DND-41 (cell line): Measurements from ENCODE around the gene PIP4P1.

ENCODE experiments used
- EZH2 ChIP-seq: IDR thresholded peaks from 3 replicates; pipeline ENCODE4 v1.6.1; 2012; ENCODE audit warnings: borderline replicate concordance, low read depth, mild to moderate bottlenecking, moderate library complexity, low read length, inconsistent platforms; ENCODE audit not compliant: severe bottlenecking
- TF ChIP-seq, protein P1 (sequence below): IDR thresholded peaks from 2 replicates; pipeline ENCODE4 v1.5.1; 2012; ENCODE audit warnings: borderline replicate concordance, low read length, moderate library complexity, mild to moderate bottlenecking; ENCODE audit not compliant: poor library complexity, severe bottlenecking; ENCODE audit errors: extremely low read depth

DNA sequence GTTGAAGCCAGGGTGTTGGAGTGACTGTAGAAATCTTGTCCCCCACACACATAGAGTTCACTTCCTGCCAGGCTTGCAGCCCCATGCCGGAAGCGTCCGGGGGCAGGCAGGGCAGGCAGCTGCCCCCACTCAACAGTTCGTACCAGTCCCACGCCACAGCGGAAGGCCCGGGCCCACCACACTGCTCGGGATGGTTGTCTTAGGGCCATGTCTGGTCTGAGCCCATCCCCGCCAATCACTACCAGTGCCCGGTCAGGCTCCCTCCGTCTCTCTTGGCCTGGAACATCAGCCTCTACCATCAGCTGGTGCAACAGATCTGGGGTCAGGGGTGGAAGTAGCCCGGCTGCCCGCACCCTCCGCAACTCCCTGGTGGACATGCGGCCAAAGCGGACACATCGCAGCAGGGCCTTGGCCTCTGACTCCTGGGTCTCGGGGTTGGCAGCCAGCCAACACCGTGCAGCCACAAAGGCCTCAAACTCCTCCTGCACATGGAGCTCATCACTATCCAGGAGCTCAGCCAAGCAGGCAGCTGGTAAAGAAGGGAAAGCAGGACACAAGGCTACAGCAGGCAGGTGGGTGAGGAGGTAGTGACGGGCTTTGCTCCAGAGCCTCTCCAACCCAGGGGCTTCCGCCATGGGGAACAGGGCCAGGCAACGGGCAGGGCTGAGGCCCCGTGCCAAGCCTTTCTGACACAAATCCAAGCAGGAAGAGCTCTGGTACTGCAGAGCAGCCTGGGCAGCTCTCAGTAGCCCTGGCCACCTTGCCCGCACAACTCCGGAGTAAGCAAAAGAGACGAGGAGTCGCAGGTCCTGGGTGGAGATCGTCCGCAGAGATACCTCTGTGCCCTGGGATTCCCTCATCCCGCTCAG lies 31.2 kb downstream of the PIP4P1 start:
- no peak for TF ChIP-seq EZH2
- TF ChIP-seq, protein P1, sequence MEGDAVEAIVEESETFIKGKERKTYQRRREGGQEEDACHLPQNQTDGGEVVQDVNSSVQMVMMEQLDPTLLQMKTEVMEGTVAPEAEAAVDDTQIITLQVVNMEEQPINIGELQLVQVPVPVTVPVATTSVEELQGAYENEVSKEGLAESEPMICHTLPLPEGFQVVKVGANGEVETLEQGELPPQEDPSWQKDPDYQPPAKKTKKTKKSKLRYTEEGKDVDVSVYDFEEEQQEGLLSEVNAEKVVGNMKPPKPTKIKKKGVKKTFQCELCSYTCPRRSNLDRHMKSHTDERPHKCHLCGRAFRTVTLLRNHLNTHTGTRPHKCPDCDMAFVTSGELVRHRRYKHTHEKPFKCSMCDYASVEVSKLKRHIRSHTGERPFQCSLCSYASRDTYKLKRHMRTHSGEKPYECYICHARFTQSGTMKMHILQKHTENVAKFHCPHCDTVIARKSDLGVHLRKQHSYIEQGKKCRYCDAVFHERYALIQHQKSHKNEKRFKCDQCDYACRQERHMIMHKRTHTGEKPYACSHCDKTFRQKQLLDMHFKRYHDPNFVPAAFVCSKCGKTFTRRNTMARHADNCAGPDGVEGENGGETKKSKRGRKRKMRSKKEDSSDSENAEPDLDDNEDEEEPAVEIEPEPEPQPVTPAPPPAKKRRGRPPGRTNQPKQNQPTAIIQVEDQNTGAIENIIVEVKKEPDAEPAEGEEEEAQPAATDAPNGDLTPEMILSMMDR = no peak
